ENCODE measurements around the gene FGF3.

Gene FGF3

DNA sequence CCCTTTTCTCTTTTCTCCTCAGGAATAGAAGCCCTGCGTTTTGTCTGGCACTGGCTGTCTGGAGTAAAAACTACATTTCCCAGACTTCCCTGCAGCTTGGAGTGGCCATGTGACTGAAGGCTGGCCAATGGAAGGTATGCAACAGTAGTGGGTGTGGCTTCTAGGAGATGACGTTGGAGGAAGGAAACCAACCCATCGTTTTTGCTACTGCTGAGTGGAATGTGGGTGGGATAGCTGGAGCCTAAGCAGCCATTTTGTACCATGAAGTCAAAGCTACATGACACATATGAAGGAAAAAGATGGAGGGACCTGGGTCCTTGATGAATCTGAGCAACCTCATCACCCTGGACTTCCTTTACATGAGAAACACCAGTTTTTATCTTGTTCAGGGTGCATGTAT is 19.6 kb downstream of the FGF3 start:
- H3K9ac ChIP-seq (ENCODE audit: low read length) = no peak overlapping the region

DNA sequence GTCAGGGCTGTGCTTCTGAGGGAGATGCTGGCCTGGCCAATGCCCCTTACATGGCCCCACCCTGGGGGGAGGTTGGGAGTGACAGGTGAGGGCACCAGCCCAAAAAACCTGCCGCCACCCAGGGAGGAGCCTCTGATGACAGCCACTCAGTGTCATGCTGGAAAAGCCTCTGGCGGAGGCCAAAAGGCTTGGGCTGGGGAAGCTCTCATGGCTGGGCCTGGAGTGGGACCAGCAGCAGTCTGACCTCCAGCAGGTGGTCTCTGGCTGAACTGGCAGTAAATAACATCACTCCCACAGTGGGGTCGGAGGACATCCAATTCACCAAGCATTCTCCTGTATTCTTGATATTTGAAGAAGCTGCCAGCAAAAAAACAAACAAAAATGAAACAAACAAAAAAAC is 20.1 kb downstream of the FGF3 start:
- Histone ChIP-seq H3K9me3 (ENCODE audit: insufficient read depth, low read length) (no peaks in the 10 kb centered on the region), H2AFZ (ENCODE audit: low read depth, low read length, severe bottlenecking) (no peak overlapping the region), H3K36me3 (ENCODE audit: low read length) (no peaks in the 10 kb centered on the region), H3K9me2 (replicated peaks; ENCODE audit: insufficient read depth, low read length) (no peaks in the 10 kb centered on the region), H3K79me2 (ENCODE audit: insufficient read depth, low read length) (no peaks in the 10 kb centered on the region), H3K27me3 (ENCODE audit: low read length) (no peaks in the 10 kb centered on the region), H3F3A (ENCODE audit: insufficient read depth) (no peaks in the 10 kb centered on the region), H3K27ac (ENCODE audit: low read depth, low read length) (no peak overlapping the region), H3K4me3 (ENCODE audit: insufficient read depth, low read length, poor library complexity, severe bottlenecking) (no peak overlapping the region), H4K20me1 (ENCODE audit: low read depth, low read length) (no peaks in the 10 kb centered on the region), H3K4me2 (ENCODE audit: low read depth, low read length, poor library complexity, severe bottlenecking) (no peak overlapping the region), H3K9ac (ENCODE audit: low read length) (no peak overlapping the region)
- TF ChIP-seq, protein P1, sequence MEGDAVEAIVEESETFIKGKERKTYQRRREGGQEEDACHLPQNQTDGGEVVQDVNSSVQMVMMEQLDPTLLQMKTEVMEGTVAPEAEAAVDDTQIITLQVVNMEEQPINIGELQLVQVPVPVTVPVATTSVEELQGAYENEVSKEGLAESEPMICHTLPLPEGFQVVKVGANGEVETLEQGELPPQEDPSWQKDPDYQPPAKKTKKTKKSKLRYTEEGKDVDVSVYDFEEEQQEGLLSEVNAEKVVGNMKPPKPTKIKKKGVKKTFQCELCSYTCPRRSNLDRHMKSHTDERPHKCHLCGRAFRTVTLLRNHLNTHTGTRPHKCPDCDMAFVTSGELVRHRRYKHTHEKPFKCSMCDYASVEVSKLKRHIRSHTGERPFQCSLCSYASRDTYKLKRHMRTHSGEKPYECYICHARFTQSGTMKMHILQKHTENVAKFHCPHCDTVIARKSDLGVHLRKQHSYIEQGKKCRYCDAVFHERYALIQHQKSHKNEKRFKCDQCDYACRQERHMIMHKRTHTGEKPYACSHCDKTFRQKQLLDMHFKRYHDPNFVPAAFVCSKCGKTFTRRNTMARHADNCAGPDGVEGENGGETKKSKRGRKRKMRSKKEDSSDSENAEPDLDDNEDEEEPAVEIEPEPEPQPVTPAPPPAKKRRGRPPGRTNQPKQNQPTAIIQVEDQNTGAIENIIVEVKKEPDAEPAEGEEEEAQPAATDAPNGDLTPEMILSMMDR (IDR thresholded peaks at IDR 0.05; ENCODE audit: insufficient read depth, low read length, poor library complexity, severe bottlenecking) = no peak
- TF ChIP-seq EZH2phosphoT487 (conservative IDR thresholded peaks at IDR 0.05; ENCODE audit: low read length) = no peak

More for the DNA sequence above, 19.6 kb downstream of the FGF3 start:
- no peaks in the 10 kb centered on the region for H4K20me1 ChIP-seq (ENCODE audit: low read depth, low read length)
- no peak overlapping the region for H3K27ac ChIP-seq (ENCODE audit: low read depth, low read length)
- no peaks in the 10 kb centered on the region for H3K36me3 ChIP-seq (ENCODE audit: low read length)
- H3K4me2 ChIP-seq (ENCODE audit: low read depth, low read length, poor library complexity, severe bottlenecking) = no peak overlapping the region
- H3K9me2 ChIP-seq (replicated peaks; ENCODE audit: insufficient read depth, low read length) = no peaks in the 10 kb centered on the region
- no peaks in the 10 kb centered on the region for H3K79me2 ChIP-seq (ENCODE audit: insufficient read depth, low read length)
- no peaks in the 10 kb centered on the region for H3K27me3 ChIP-seq (ENCODE audit: low read length)
- H3K4me3 ChIP-seq (ENCODE audit: insufficient read depth, low read length, poor library complexity, severe bottlenecking) = no peak overlapping the region
- TF ChIP-seq, protein P1 (IDR thresholded peaks at IDR 0.05; ENCODE audit: insufficient read depth, low read length, poor library complexity, severe bottlenecking) = no peak
- no peak for TF ChIP-seq EZH2phosphoT487 (conservative IDR thresholded peaks at IDR 0.05; ENCODE audit: low read length)
- no peaks in the 10 kb centered on the region for H3K9me3 ChIP-seq (ENCODE audit: insufficient read depth, low read length)
- peak overlapping the region; percentile 10 for H2AFZ ChIP-seq (ENCODE audit: low read depth, low read length, severe bottlenecking)
- H3F3A ChIP-seq (ENCODE audit: insufficient read depth) = no peaks in the 10 kb centered on the region

DNA sequence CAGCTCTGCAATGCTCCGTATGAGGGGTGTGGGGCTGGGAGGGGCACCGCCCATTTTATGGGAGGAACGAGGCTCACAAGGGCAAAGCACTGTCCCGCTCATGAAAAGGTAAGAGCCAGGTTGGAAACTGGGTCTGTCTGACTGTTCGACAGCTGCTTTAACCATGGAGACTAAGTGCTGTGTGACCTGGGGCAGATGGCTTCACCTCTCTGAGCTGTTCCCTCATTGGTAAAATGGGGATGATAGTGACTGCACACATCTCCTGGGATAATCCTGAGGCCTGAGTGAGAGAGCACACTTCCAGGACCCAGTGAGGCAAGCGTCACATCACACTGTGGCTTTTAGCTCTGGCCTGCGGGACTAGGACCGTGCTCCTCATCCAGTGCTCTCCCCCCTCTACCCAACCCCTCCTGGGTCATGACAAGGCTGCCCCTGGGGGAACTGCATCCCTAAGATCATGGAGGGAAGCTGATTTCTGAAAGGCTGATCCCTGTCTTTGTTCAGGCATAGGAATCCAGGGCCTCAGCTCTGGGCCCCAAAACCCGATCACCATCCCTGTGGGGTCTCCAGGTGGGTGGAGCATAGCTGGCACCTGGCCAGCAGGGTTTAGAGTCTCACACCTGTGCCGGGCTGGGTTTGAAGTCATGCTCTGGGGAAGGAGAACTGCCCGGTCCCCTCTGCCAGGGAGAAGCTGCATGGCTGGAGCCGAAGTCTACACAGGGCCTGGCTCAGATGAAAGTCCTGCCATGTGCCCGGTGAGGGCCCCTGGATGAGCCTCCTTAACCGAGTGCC is 21.3 kb downstream of the FGF3 start:
- Histone ChIP-seq H3K4me3 (ENCODE audit: insufficient read depth, low read length, poor library complexity, severe bottlenecking) (no peak overlapping the region), H4K20me1 (ENCODE audit: low read depth, low read length) (no peaks in the 10 kb centered on the region), H3K9me2 (replicated peaks; ENCODE audit: insufficient read depth, low read length) (no peaks in the 10 kb centered on the region), H2AFZ (ENCODE audit: low read depth, low read length, severe bottlenecking) (no peak overlapping the region), H3K27me3 (ENCODE audit: low read length) (no peaks in the 10 kb centered on the region), H3K27ac (ENCODE audit: low read depth, low read length) (no peak overlapping the region), H3K4me2 (ENCODE audit: low read depth, low read length, poor library complexity, severe bottlenecking) (no peak overlapping the region), H3K9ac (ENCODE audit: low read length) (no peak overlapping the region), H3K79me2 (ENCODE audit: insufficient read depth, low read length) (no peaks in the 10 kb centered on the region), H3K36me3 (ENCODE audit: low read length) (no peaks in the 10 kb centered on the region), H3K9me3 (ENCODE audit: insufficient read depth, low read length) (no peaks in the 10 kb centered on the region), H3F3A (ENCODE audit: insufficient read depth) (no peaks in the 10 kb centered on the region)
- TF ChIP-seq, protein P1 (IDR thresholded peaks at IDR 0.05; ENCODE audit: insufficient read depth, low read length, poor library complexity, severe bottlenecking) = no peak
- TF ChIP-seq EZH2phosphoT487 (conservative IDR thresholded peaks at IDR 0.05; ENCODE audit: low read length) = no peak

Measured in SU-DHL-6 (cell line).